GM06990 (cell line): ENCODE measurements around the gene LMBRD2.
A peak's percentile ranks its signal among the peaks of the same experiment; 100 is the strongest.

Experiments
- DNase-seq: peaks from one replicate; pipeline ENCODE4 v3.0.0-alpha.2; 2011; ENCODE audit not compliant: insufficient read length; ENCODE audit errors: extremely low read depth
- H3K27me3 ChIP-seq: replicated peaks from 2 replicates; pipeline ENCODE4 v1.6.0; 2011; ENCODE audit warnings: low read length; ENCODE audit not compliant: control insufficient read depth, insufficient read depth
- H3K36me3 ChIP-seq: 2 replicates; pipeline ENCODE4 v1.5.1; 2011; ENCODE audit warnings: low read length; ENCODE audit not compliant: control insufficient read depth, insufficient read depth
- H3K4me3 ChIP-seq: replicated peaks from 2 replicates; pipeline ENCODE4 v1.5.1; 2011; ENCODE audit warnings: low read depth, mild to moderate bottlenecking, control low read depth, low read length
- CTCF ChIP-seq: IDR thresholded peaks from 2 replicates; pipeline ENCODE4 v1.5.1; 2011; ENCODE audit warnings: low read length, control low read depth, mild to moderate bottlenecking, inconsistent platforms; ENCODE audit not compliant: insufficient read depth, poor library complexity, severe bottlenecking

LMBRD2 gene

GRCh38 chr5:36066540-36067210, 85.0 kb downstream of the LMBRD2 start, which contains the start of gene UGT3A2:
TSS of gene UGT3A2 (minus strand) at chr5:36066882. CDS start at chr5:36066789, 93 bp downstream.
- Histone ChIP-seq H3K4me3 (no peak within 1 kb of the TSS), H3K36me3 (no peaks in the 10 kb centered on the region), H3K27me3 (0 out of 2 replicates have a peak, but pooled peaks cover 1% of the 10 kb centered on the region)
- no peak for TF ChIP-seq CTCF
- no peak for DNase-seq

- H3K36me3 ChIP-seq = no peaks in the 10 kb centered on the region
- DNase-seq = no peak
- 0 out of 2 replicates have a peak, but pooled peaks cover 1% of the 10 kb centered on the region for H3K27me3 ChIP-seq
- H3K4me3 ChIP-seq = no peak overlapping the region
- no peak for TF ChIP-seq CTCF
Observed at GRCh38 chr5:36066001-36066539, 85.6 kb downstream of the LMBRD2 start.

GRCh38 chr5:36060420-36060887, 91.2 kb downstream of the LMBRD2 start:
- H3K4me3 ChIP-seq = no peak overlapping the region
- no peaks in the 10 kb centered on the region for H3K27me3 ChIP-seq
- no peaks in the 10 kb centered on the region for H3K36me3 ChIP-seq
- TF ChIP-seq CTCF = peak; percentile 40
- no peak for DNase-seq

- Histone ChIP-seq H3K27me3 (no peaks in the 10 kb centered on the region), H3K36me3 (no peaks in the 10 kb centered on the region), H3K4me3 (no peak overlapping the region)
- no peak for TF ChIP-seq CTCF
- no peak for DNase-seq
Observed at GRCh38 chr5:36059571-36060419, 91.9 kb downstream of the LMBRD2 start.

- no peak for DNase-seq
- H3K36me3 ChIP-seq = no peaks in the 10 kb centered on the region
Observed at GRCh38 chr5:36058776-36059175, 92.9 kb downstream of the LMBRD2 start.

More at GRCh38 chr5:36058776-36059175, 92.9 kb downstream of the LMBRD2 start:
- no peak overlapping the region for H3K4me3 ChIP-seq
- no peaks in the 10 kb centered on the region for H3K27me3 ChIP-seq
- no peak for TF ChIP-seq CTCF
